Spleen (tissue), 7 donors: ENCODE measurements around the gene DDX3X.

ENCODE experiments used
- POLR2A ChIP-seq, 3 donors: fragments of 450-650 bp; IDR thresholded peaks; one replicate each; pipeline ENCODE4 v1.5.1; 2017; ENCODE audit warnings: antibody characterized with exemption in 3 of 3, mild to moderate bottlenecking in 1 of 3
- TF ChIP-seq, protein P1 (sequence below), 11 experiments: fragments of 200-600 bp in 7 of 11; fragments of 450-650 bp in 4 of 11; sonication (generic) in 4 of 11; IDR thresholded peaks in 8 of 11; conservative IDR thresholded peaks in 3 of 11; 1 replicate in 7 of 11; 2 replicates in 4 of 11; pipeline versions ENCODE4 v1.4.0 to v1.8.0; 2016 to 2021; ENCODE audit warnings: antibody characterized with exemption in 11 of 11, inconsistent platforms in 4 of 11, mild to moderate bottlenecking in 1 of 11
- donor health status: DM: no; HTN: no; CAD: no; lungs with moderate emphysema.
- donor health status: DM: no; HTN: no; CAD: no.
- donor health status: DM: no; HTN: no; CAD: no.

DNA sequence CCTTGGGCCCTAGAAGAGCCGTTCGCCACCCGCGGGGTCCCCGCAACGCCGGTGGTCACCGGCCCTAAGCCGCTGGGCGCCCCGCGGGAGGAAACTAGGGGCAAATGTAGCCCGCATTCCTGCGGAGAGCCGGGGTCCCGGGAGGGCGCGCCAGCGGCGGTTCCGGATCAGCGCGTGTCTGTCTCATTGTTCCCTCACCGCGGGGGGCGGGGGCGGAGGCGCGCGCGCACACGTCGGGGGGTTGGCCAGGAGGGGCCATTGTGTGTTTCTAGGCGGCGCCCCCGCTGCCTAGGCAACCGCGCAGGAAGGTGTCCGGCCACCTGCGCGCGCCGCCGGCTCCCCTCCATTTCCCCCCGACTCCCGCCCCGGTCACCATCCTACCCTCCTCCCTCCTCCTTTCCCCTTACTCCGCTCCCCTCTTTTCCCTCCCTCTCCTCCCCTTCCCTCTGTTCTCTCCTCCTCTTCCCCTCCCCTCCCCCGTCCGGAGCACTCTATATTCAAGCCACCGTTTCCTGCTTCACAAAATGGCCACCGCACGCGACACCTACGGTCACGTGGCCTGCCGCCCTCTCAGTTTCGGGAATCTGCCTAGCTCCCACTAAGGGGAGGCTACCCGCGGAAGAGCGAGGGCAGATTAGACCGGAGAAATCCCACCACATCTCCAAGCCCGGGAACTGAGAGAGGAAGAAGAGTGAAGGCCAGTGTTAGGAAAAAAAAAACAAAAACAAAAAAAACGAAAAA lies 789 bp upstream of the DDX3X start:
- TF ChIP-seq, protein P1, sequence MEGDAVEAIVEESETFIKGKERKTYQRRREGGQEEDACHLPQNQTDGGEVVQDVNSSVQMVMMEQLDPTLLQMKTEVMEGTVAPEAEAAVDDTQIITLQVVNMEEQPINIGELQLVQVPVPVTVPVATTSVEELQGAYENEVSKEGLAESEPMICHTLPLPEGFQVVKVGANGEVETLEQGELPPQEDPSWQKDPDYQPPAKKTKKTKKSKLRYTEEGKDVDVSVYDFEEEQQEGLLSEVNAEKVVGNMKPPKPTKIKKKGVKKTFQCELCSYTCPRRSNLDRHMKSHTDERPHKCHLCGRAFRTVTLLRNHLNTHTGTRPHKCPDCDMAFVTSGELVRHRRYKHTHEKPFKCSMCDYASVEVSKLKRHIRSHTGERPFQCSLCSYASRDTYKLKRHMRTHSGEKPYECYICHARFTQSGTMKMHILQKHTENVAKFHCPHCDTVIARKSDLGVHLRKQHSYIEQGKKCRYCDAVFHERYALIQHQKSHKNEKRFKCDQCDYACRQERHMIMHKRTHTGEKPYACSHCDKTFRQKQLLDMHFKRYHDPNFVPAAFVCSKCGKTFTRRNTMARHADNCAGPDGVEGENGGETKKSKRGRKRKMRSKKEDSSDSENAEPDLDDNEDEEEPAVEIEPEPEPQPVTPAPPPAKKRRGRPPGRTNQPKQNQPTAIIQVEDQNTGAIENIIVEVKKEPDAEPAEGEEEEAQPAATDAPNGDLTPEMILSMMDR (IDR thresholded peaks at IDR 0.05 in 8 of 11, conservative IDR thresholded peaks at IDR 0.05 in 3 of 11) = no peak
- no peak for TF ChIP-seq POLR2A (IDR thresholded peaks at IDR 0.05)
